HG02885 (cell line): Measurements from ENCODE around the gene COMMD10.

Experiments
- ATAC-seq: cut with Tn5 transposase; IDR thresholded peaks from one replicate; pipeline ENCODE4 v1.9.1; 2021; ENCODE audit warnings: mild to moderate bottlenecking; ENCODE audit not compliant: unreplicated experiment, poor library complexity

The COMMD10 gene

GRCh38 chr5:116276952-116277351, 192.1 kb downstream of the COMMD10 start:
- ATAC-seq, result no peak

- ATAC-seq, result no peak
Observed at GRCh38 chr5:116280149-116280803, 195.5 kb downstream of the COMMD10 start.

DNA sequence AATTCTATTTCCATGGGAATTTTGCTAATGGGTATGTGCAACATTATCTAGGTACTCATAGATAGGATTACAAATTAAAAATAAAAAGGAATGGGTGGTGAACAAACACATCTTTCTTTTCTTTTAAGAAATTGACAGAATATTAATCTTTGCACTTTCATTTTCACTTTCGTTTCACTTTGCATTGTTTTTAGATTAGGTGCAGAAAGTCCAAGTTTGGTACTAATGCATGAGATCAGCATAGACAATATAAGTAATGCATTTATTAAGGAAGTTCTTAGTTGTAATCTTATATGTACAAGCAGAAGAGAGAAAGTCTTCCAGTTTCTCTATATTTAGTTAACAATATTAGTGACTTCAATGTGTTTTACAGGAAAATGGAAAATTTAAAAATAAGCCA, 196.5 kb downstream of the COMMD10 start:
- ATAC-seq, result no peak

DNA sequence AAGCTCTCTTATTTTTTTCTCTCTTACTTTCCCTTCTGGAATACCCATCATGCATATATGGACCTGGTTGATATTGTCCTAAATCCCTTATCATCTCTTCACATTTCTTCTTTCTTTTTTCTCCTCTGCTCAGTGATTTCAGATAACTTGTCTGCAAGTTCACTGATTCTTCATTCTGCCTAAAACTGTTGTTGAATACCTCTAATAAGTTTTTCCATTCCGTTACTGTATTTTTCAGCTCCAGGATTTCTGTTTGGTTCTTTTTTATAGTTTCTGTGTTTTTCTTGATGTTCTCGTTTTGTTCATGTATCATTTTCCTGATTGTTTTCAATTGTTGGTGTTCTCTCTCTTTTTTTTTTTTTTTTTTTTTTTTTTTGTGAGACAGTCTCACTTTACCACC, 203.7 kb downstream of the COMMD10 start:
- no peak for ATAC-seq

DNA sequence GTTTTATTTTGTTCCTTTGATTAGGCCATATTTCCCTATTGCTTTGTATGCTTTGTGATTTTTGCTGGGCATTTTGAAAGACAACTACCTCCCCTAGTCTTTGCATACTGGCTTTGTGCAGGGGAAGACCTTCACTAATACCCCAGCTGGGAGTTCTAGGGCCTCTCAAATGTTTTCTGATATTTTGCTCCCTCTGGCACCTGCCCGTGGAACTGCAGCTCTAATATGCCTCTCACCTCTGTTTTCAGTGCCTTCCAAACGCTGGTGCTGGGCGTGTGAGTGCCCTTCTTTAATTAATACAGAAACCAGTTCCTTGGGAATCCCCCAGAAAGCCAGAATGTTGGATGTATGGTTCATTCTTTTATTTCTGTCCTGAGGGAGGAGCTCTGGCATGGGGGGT, 204.5 kb downstream of the COMMD10 start:
- ATAC-seq, result no peak

DNA sequence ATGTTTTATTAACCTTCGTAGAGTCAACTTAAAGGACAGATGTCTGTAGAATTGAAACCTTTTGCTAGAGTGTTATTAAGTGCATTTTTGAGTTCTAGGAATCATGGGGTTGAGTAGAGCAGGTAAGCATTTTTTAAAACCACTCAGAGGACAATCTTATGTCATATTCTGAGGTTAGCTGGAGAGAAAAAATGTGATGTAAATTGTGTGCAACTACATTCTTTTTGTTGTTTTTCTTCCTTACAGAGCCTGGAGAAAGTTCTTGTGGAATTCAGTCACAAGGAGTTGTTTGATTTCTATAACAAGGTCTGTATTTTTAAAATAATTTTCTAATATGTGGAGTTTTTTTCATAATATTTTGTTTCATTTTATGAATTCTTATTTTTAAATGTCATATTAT, 206.4 kb downstream of the COMMD10 start:
- no peak for ATAC-seq

DNA sequence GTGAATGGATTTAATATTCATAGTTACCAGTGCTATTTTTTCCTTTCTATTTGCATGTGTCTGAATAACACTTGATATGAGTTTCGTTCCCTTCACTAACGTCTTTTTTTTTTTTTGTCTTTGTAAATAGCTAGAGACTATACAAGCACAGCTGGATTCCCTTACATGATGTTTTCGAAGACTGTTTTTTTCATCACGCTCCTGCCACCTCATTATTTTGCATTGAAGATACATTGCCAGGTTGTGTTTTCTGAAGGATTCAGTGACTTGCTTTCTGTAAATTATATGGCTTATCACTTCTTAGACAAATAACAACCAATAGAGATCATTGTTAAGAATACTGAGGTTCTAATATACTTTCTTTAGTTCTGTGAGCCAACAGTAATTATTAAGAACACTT, 207.5 kb downstream of the COMMD10 start:
- ATAC-seq, result no peak

- no peak for ATAC-seq
Observed at GRCh38 chr5:116296335-116297072, 211.7 kb downstream of the COMMD10 start.

GRCh38 chr5:116297296-116297814, 212.5 kb downstream of the COMMD10 start:
- ATAC-seq, result no peak

- no peak for ATAC-seq
Observed at GRCh38 chr5:116299746-116300640, 215.2 kb downstream of the COMMD10 start.

DNA sequence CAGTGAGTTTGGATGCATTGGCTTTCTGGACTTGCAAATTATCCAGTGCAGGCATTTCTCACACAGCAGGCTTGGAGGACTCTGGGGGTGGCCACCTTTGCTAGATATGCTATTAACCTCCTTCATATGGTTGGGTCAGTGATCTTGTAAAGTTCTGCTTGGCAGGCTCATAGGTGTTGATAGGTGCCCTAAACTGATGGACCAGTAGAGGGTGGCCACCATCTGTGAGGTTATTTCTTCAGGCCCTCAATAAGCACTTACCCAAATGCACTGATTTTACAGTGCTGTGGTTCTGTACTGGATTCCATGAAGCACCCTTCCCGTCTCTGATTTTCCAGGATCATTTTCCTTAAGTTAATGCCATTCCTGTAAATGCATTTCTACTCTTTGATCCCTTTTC, 216.3 kb downstream of the COMMD10 start:
- ATAC-seq, result no peak

- no peak for ATAC-seq
Observed at GRCh38 chr5:116303340-116303739, 218.5 kb downstream of the COMMD10 start.

DNA sequence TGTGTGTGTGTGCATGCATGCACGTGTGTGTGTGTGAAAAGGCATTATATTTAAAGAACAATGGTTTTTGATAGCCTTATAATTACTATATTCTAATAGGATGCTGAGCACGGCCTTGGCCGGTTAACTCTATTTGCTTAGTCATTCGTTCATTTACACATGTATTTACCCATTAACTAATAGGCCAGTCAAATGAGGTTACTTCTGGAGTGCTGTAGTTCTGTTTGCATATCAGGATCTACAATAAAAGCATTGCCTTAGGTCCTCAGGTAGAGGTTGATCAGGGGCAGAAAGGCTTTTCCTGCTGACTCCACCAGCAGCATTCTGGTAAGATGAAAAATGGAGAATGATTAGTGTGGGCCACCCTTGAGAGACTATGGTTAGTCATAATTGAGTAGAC, 219.0 kb downstream of the COMMD10 start:
- ATAC-seq, result no peak

DNA sequence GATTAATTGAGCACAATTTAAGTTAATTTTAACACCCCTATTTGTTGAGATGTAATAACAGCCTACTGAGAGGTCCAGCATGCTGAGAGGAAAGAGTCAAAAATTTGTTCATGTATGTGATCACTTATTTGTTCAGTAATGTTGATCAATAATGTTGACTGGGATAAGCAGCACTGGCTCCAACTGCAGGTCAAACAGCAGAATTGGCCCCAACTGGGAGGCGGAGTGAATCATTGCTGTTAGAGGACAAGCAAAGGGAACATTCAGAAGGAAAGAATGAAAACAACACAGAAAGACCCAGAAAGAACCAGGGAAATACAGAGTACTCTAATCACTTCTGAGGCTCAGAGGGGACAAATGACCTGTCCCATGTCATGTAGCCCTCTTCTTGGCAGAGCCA, 221.1 kb downstream of the COMMD10 start:
- no peak for ATAC-seq

DNA sequence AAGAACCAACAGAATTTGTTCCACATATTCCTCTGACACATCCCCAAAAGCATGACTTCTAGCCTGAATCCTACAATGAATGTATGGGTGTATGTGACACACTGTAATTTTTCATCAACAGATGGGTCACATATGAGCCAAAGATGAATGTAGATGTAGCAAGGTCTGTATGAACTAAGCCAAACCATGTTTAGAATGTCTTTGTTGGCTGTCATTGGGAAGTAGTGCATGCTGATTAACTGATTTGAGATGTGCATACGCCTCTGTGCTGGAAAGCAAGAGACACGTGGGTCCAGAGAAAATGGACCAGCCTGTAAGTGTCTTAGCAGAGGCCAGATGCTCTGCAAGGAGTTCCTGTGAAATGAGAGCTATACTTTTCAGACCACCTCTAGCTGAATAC, 222.0 kb downstream of the COMMD10 start:
- ATAC-seq, result no peak

DNA sequence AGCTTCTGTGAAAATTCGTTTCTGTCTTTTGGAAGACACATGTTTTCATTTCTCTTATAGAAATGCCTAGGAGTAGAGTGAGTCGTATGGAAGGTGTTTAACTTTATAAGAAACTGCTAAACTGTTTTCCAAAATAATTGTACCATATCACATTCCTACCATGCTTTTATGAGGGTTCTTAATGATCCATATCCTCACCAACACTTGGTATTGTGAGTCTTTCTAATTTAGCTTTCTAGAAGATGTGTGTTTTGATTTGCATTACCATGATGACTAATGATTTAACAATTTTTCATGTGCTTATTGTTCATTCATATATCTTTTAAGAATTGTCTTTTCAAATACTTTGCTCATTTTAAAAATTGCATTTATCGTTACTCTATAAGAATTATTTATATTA, 223.6 kb downstream of the COMMD10 start:
- no peak for ATAC-seq

DNA sequence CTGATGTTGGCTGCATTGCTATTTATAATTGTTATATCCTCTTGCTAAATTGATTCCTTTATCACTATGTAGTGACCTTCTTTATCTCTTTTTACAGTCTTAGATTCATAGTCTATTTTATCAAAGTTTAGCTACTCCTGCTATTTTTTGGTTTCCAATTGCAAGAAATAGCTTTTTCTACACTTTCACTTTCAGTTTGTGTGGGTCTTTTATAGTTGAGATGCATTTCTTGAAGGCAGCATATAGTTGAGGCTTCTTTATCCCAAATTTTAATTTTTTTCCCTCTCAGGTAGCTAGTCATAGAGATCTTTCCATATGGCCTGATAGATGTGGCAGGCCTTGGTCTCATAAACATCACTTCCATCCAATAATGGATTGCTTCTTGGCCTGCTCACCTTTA, 228.5 kb downstream of the COMMD10 start:
- no peak for ATAC-seq

GRCh38 chr5:116315531-116315930, 230.7 kb downstream of the COMMD10 start:
- ATAC-seq, result no peak

- ATAC-seq, result no peak
Observed at GRCh38 chr5:116318091-116318854, 233.4 kb downstream of the COMMD10 start.

DNA sequence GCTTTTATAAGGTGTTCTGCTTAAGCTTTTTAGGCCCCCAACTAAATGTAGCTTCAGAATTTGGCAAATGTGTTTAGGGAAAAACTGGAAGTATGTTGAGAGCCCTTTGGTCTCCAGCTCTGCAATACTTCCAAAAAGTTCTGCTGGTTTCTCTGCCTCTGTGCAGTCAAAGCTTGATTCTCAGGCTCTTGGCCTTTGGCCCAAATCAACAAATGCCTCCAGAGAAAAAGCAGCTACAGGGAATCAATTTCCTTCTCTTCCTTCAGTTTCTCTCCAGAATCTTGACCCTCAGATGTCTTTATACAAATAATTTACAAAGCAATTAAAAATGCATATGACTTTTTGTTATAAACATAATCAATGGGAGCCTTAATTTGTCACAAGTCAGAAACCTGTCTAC, 235.7 kb downstream of the COMMD10 start:
- ATAC-seq, result no peak
